ENCODE measurements around the gene MPO. TPM values are rescaled to one million over a fixed set of nuclear protein-coding genes. Genes with fewer than 3 reads are reported as not detected.
A peak's percentile ranks its signal among the peaks of the same experiment; 100 is the strongest.

The MPO gene
- total RNA-seq, 1 experiment from 2014 or later, result not detected

- Histone ChIP-seq H3K4me3 (ENCODE audit: insufficient read depth, low read depth, low read length) (no peak overlapping the region), H3K27me3 (ENCODE audit: control insufficient read depth, insufficient read depth, low read length) (peaks cover 18% of the 10 kb centered on the region), H3K36me3 (replicated peaks; ENCODE audit: control insufficient read depth, insufficient read depth, low read length) (no peaks in the 10 kb centered on the region)
- DNase-seq, result no peak
Observed at GRCh38 chr17:58282442-58282841, 1.7 kb upstream of the MPO start.

- Histone ChIP-seq H3K4me3 (ENCODE audit: insufficient read depth, low read depth, low read length) (no peak overlapping the region), H3K36me3 (replicated peaks; ENCODE audit: control insufficient read depth, insufficient read depth, low read length) (no peaks in the 10 kb centered on the region), H3K27me3 (ENCODE audit: control insufficient read depth, insufficient read depth, low read length) (peaks cover 18% of the 10 kb centered on the region)
- DNase-seq, result peak; percentile 16
Observed at GRCh38 chr17:58281511-58282011, 826 bp upstream of the MPO start.

GRCh38 chr17:58279736-58280479, 827 bp downstream of the MPO start:
- Histone ChIP-seq H3K27me3 (ENCODE audit: control insufficient read depth, insufficient read depth, low read length) (peaks cover 18% of the 10 kb centered on the region), H3K4me3 (ENCODE audit: insufficient read depth, low read depth, low read length) (no peak overlapping the region), H3K36me3 (replicated peaks; ENCODE audit: control insufficient read depth, insufficient read depth, low read length) (no peaks in the 10 kb centered on the region)
- DNase-seq, result no peak

- DNase-seq, result peak; percentile 75
- H3K27me3 ChIP-seq (ENCODE audit: control insufficient read depth, insufficient read depth, low read length), result peaks cover 18% of the 10 kb centered on the region
- H3K36me3 ChIP-seq (replicated peaks; ENCODE audit: control insufficient read depth, insufficient read depth, low read length), result no peaks in the 10 kb centered on the region
- H3K4me3 ChIP-seq (ENCODE audit: insufficient read depth, low read depth, low read length), result no peak overlapping the region
Observed at GRCh38 chr17:58279016-58279711, 1.6 kb downstream of the MPO start.

- peak; percentile 65 for DNase-seq
- no peak overlapping the region for H3K4me3 ChIP-seq (ENCODE audit: insufficient read depth, low read depth, low read length)
Observed at GRCh38 chr17:58278661-58279015, 2.1 kb downstream of the MPO start.

GRCh38 chr17:58277802-58278595, 2.7 kb downstream of the MPO start:
- peak; percentile 52 for DNase-seq
- Histone ChIP-seq H3K36me3 (replicated peaks; ENCODE audit: control insufficient read depth, insufficient read depth, low read length) (no peaks in the 10 kb centered on the region), H3K4me3 (ENCODE audit: insufficient read depth, low read depth, low read length) (no peak overlapping the region), H3K27me3 (ENCODE audit: control insufficient read depth, insufficient read depth, low read length) (peaks cover 18% of the 10 kb centered on the region)

More at GRCh38 chr17:58278661-58279015, 2.1 kb downstream of the MPO start:
- Histone ChIP-seq H3K36me3 (replicated peaks; ENCODE audit: control insufficient read depth, insufficient read depth, low read length) (no peaks in the 10 kb centered on the region), H3K27me3 (ENCODE audit: control insufficient read depth, insufficient read depth, low read length) (peaks cover 18% of the 10 kb centered on the region)

GRCh38 chr17:58277107-58277801, 3.5 kb downstream of the MPO start:
- Histone ChIP-seq H3K27me3 (ENCODE audit: control insufficient read depth, insufficient read depth, low read length) (peaks cover 18% of the 10 kb centered on the region), H3K36me3 (replicated peaks; ENCODE audit: control insufficient read depth, insufficient read depth, low read length) (no peaks in the 10 kb centered on the region), H3K4me3 (ENCODE audit: insufficient read depth, low read depth, low read length) (no peak overlapping the region)
- DNase-seq, result peak; percentile 73

- H3K4me3 ChIP-seq (ENCODE audit: insufficient read depth, low read depth, low read length), result no peak overlapping the region
- peaks cover 18% of the 10 kb centered on the region for H3K27me3 ChIP-seq (ENCODE audit: control insufficient read depth, insufficient read depth, low read length)
- DNase-seq, result peak; percentile 62
- no peaks in the 10 kb centered on the region for H3K36me3 ChIP-seq (replicated peaks; ENCODE audit: control insufficient read depth, insufficient read depth, low read length)
Observed at GRCh38 chr17:58276423-58276822, 4.3 kb downstream of the MPO start.

- Histone ChIP-seq H3K4me3 (ENCODE audit: insufficient read depth, low read depth, low read length) (no peak overlapping the region), H3K27me3 (ENCODE audit: control insufficient read depth, insufficient read depth, low read length) (peaks cover 18% of the 10 kb centered on the region)
Observed at GRCh38 chr17:58275417-58275816, 5.3 kb downstream of the MPO start.

GRCh38 chr17:58273453-58274104, 7.2 kb downstream of the MPO start:
- no peak overlapping the region for H3K4me3 ChIP-seq (ENCODE audit: insufficient read depth, low read depth, low read length)
- peaks cover 3% of the 10 kb centered on the region; the same call in 1 of the 2 replicates for H3K27me3 ChIP-seq (ENCODE audit: control insufficient read depth, insufficient read depth, low read length)
- DNase-seq, result peak; percentile 17
- no peaks in the 10 kb centered on the region for H3K36me3 ChIP-seq (replicated peaks; ENCODE audit: control insufficient read depth, insufficient read depth, low read length)

More at GRCh38 chr17:58275417-58275816, 5.3 kb downstream of the MPO start:
- no peaks in the 10 kb centered on the region for H3K36me3 ChIP-seq (replicated peaks; ENCODE audit: control insufficient read depth, insufficient read depth, low read length)
- peak; percentile 16 for DNase-seq

GRCh38 chr17:58272367-58273280, 8.1 kb downstream of the MPO start:
- H3K27me3 ChIP-seq (ENCODE audit: control insufficient read depth, insufficient read depth, low read length), result peaks cover 1% of the 10 kb centered on the region; the same call in 1 of the 2 replicates
- DNase-seq, result peak; percentile 13
- H3K4me3 ChIP-seq (ENCODE audit: insufficient read depth, low read depth, low read length), result no peak overlapping the region
- no peaks in the 10 kb centered on the region for H3K36me3 ChIP-seq (replicated peaks; ENCODE audit: control insufficient read depth, insufficient read depth, low read length)

GRCh38 chr17:58271216-58271931, 9.4 kb downstream of the MPO start:
- Histone ChIP-seq H3K36me3 (replicated peaks; ENCODE audit: control insufficient read depth, insufficient read depth, low read length) (no peaks in the 10 kb centered on the region), H3K4me3 (ENCODE audit: insufficient read depth, low read depth, low read length) (no peak overlapping the region), H3K27me3 (ENCODE audit: control insufficient read depth, insufficient read depth, low read length) (no peaks in the 10 kb centered on the region)
- DNase-seq, result peak; percentile 30
